Thoracic aorta (tissue), 2 donors: ENCODE measurements around the gene CEACAM1. TPM values are rescaled to one million over a fixed set of nuclear protein-coding genes. Genes with fewer than 3 reads are reported as not detected.

Experiments used
- ATAC-seq: fragments of 150-250 bp; one replicate; pipeline ENCODE4 v1.8.0; 2017; ENCODE audit warnings: low read depth; ENCODE audit not compliant: insufficient number of reproducible peaks, low FRiP score
- DNase-seq: peaks from one replicate; pipeline ENCODE4 v3.0.0-alpha.2; 2020; ENCODE audit warnings: low spot score
- H3K27ac ChIP-seq, 2 donors: fragments of 200-600 bp; sonication (generic); 1 replicate in 1 of 2; 2 replicates in 1 of 2; pipeline ENCODE4 v1.5.1; 2016; ENCODE audit warnings: mild to moderate bottlenecking in 2 of 2, moderate library complexity in 2 of 2
- H3K27me3 ChIP-seq: fragments of 200-600 bp; sonication (generic); replicated peaks from 2 replicates; pipeline ENCODE4 v1.6.0; 2016; ENCODE audit warnings: mild to moderate bottlenecking; ENCODE audit not compliant: insufficient read depth
- H3K36me3 ChIP-seq: fragments of 200-600 bp; sonication (generic); one replicate; pipeline ENCODE4 v1.5.1; 2016
- H3K4me1 ChIP-seq, 2 donors: fragments of 200-600 bp; sonication (generic); 1 replicate in 1 of 2; 2 replicates in 1 of 2; pipeline versions ENCODE4 v1.5.1 to v1.6.0; 2016; ENCODE audit warnings: low read depth in 2 of 2, mild to moderate bottlenecking in 1 of 2; ENCODE audit not compliant: control insufficient read depth in 1 of 2
- H3K4me3 ChIP-seq: fragments of 200-600 bp; sonication (generic); 2 replicates; pipeline ENCODE4 v1.5.1; 2016; ENCODE audit warnings: mild to moderate bottlenecking
- H3K9me3 ChIP-seq: fragments of 200-600 bp; sonication (generic); 2 replicates; pipeline ENCODE4 v1.5.1; 2016
- total RNA-seq, 2 donors: library from RNA; depleted of rRNA; stranded (reverse); fragments of >200 nt; gene quantifications; one replicate each; pipeline versions ENCODE4 v1.1.0 to v1.2.3, GENCODE V29; 2016
- TF ChIP-seq, protein P1 (sequence below): fragments of 200-600 bp; sonication (generic); IDR thresholded peaks from one replicate; pipeline ENCODE4 v1.5.1; 2019; ENCODE audit warnings: antibody characterized with exemption

CEACAM1 gene
- total RNA-seq, 2 donors from 2014 or later = 2.2 to 4.6 TPM

DNA sequence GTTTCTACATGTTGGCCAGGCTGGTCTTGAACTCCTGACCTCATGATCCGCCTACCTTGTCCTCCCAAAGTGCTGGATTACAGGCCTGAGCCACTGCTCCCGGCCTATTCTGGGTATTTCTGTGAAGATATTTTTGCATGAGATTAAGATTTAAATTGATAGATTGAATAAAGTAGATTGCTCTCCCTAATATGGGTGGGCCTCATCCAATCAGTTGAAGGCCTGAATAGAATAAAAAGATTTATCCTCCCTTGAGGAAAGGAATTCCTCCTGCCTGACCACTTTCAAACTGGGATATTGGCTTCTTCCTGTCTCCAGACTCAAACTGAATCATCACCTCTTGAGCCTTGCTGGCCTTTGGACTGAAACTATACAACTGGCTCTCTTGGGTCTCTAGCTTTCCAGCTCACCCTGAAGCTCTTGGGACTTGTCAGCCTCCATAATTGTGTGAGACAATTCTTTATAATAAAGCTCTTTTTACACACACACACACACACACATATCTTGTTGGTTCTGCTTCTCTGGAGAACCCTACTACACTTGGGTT, 49.4 kb downstream of the CEACAM1 start:
- TF ChIP-seq, protein P1, sequence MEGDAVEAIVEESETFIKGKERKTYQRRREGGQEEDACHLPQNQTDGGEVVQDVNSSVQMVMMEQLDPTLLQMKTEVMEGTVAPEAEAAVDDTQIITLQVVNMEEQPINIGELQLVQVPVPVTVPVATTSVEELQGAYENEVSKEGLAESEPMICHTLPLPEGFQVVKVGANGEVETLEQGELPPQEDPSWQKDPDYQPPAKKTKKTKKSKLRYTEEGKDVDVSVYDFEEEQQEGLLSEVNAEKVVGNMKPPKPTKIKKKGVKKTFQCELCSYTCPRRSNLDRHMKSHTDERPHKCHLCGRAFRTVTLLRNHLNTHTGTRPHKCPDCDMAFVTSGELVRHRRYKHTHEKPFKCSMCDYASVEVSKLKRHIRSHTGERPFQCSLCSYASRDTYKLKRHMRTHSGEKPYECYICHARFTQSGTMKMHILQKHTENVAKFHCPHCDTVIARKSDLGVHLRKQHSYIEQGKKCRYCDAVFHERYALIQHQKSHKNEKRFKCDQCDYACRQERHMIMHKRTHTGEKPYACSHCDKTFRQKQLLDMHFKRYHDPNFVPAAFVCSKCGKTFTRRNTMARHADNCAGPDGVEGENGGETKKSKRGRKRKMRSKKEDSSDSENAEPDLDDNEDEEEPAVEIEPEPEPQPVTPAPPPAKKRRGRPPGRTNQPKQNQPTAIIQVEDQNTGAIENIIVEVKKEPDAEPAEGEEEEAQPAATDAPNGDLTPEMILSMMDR = no peak
- H3K4me3 ChIP-seq = no peak overlapping the region
- no peaks in the 10 kb centered on the region for H3K36me3 ChIP-seq
- no peaks in the 10 kb centered on the region for H3K9me3 ChIP-seq
- H3K4me1 ChIP-seq = no peaks in the 10 kb centered on the region
- DNase-seq (no peak), ATAC-seq (no peak)
- no peak overlapping the region for H3K27ac ChIP-seq
- no peaks in the 10 kb centered on the region for H3K27me3 ChIP-seq

DNA sequence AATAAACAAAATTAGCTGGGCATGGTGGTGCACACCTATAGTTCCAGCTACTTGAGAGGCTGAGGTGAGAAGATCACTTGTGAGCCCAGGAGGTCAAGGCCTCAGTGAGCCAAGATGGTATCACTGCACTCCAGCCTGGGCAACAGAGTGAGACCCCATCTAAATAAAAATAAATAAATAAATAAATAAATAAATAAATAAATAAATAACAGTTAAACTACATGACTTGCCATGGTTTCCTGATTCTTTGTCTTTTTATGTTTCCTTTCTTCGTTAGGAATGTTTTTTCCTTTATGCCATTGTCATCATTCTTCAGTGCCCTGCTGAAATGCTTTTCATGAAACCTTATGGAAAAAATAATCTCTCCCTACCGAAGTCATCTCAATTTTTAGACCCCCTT, 50.3 kb downstream of the CEACAM1 start:
- no peak for DNase-seq
- Histone ChIP-seq H3K27ac (no peak overlapping the region), H3K36me3 (no peaks in the 10 kb centered on the region), H3K4me3 (no peak overlapping the region), H3K27me3 (no peaks in the 10 kb centered on the region), H3K9me3 (no peaks in the 10 kb centered on the region), H3K4me1 (no peaks in the 10 kb centered on the region)
- TF ChIP-seq, protein P1 = no peak
- ATAC-seq = no peak

DNA sequence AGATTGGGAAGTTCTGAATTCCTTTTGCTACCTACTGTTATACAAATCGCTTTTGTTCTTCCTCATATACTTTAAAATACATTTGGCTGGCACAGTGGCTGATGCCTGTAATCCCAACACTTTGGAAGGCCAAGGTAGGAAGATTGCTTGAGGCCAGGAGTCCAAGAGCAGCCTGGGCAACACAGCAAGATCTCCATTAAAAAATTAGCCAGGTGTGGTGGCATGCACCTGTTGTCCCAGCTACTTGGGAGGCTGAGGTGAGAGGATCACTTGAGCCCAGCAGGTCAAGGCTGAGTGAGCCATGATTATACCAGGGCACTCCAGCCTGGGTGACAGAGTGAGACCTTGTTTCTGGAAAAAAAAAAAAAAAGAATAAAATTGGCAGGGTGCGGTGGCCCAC, 51.2 kb downstream of the CEACAM1 start:
- no peaks in the 10 kb centered on the region for H3K27me3 ChIP-seq
- DNase-seq = no peak
- no peak overlapping the region for H3K4me3 ChIP-seq
- TF ChIP-seq, protein P1 = no peak
- no peaks in the 10 kb centered on the region for H3K36me3 ChIP-seq
- no peak overlapping the region for H3K27ac ChIP-seq
- ATAC-seq = no peak
- H3K4me1 ChIP-seq = no peaks in the 10 kb centered on the region
- no peaks in the 10 kb centered on the region for H3K9me3 ChIP-seq

DNA sequence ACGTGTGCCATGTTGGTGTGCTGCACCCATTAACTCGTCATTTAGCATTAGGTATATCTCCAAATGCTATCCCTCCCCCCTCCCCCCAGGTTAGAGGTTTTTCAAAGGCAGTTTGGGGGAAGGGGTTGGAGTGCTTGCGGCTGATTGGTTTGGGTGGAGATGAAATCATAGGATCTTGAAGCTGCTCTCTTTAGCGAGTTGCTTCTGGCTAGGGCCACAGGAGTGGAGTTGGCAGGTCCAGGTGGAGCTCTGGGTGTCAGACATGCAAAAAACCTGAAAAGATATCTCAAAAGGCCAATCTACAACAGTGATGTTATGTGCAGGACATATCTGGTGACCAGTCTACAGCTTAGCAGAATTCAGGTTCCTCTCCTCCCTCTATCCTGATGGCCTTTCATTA, 52.9 kb downstream of the CEACAM1 start:
- DNase-seq (no peak), ATAC-seq (no peak)
- H3K4me3 ChIP-seq = no peak overlapping the region

DNA sequence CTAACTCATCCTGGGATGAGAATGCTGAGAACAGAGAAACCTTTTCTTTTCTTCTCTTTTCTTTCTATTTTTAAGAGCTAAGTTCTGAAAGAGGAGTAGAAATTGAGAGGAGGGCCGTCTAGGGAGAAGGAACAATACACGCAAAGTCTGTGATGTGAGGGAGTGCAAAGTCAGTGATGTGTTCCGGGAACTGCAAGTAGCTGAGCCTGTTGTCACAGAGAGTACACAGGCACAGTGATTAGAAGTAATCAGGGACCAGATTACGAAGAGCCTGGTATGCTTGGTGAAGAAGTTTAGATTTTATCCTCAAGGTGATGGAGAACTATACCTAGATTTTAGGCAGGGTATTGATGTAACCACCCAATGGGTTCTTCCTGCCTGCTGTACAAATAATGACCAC, 53.5 kb downstream of the CEACAM1 start:
- Histone ChIP-seq H3K27ac (no peak overlapping the region), H3K9me3 (no peaks in the 10 kb centered on the region), H3K36me3 (no peaks in the 10 kb centered on the region), H3K4me3 (no peak overlapping the region), H3K27me3 (no peaks in the 10 kb centered on the region), H3K4me1 (no peaks in the 10 kb centered on the region)
- ATAC-seq (no peak), DNase-seq (no peak)
- TF ChIP-seq, protein P1 = no peak

More for the DNA sequence above, 52.9 kb downstream of the CEACAM1 start:
- Histone ChIP-seq H3K36me3 (no peaks in the 10 kb centered on the region), H3K9me3 (no peaks in the 10 kb centered on the region), H3K4me1 (no peaks in the 10 kb centered on the region), H3K27ac (no peak overlapping the region), H3K27me3 (no peaks in the 10 kb centered on the region)
- TF ChIP-seq, protein P1 = no peak
